HG03571 (cell line): ENCODE data around the gene CYCS.
A peak's percentile ranks its signal among the peaks of the same experiment; 100 is the strongest.
"Not testable (repeated sequence)": the region's sequence is repeated elsewhere in the genome, so short reads cannot be mapped to it uniquely, and the experiment has no call there.

Experiments used
- ATAC-seq: cut with Tn5 transposase; IDR thresholded peaks from one replicate; pipeline ENCODE4 v1.9.1; 2021; ENCODE audit not compliant: unreplicated experiment

Gene CYCS

GRCh38 chr7:25119102-25119501 is 6.0 kb downstream of the CYCS start:
- no peak for ATAC-seq

- ATAC-seq, result peak; percentile 32
These were observed 6.9 kb downstream of the CYCS start for GRCh38 chr7:25118048-25118753.

- peak; percentile 78 for ATAC-seq
These were observed 7.6 kb downstream of the CYCS start for GRCh38 chr7:25117226-25118047.

GRCh38 chr7:25116621-25117020 is 8.4 kb downstream of the CYCS start:
- ATAC-seq, result no peak

- not testable (repeated sequence) for ATAC-seq
These were observed 14.5 kb downstream of the CYCS start for GRCh38 chr7:25110514-25110913.

- ATAC-seq, result no peak
These were observed 15.8 kb downstream of the CYCS start for GRCh38 chr7:25109276-25109675.

GRCh38 chr7:25105911-25106310 is 19.1 kb downstream of the CYCS start:
- ATAC-seq, result no peak

GRCh38 chr7:25103773-25104172 is 21.3 kb downstream of the CYCS start:
- no peak for ATAC-seq

- ATAC-seq, result no peak
These were observed 23.2 kb downstream of the CYCS start for GRCh38 chr7:25101817-25102216.

- peak; percentile 83 for ATAC-seq
These were observed 26.7 kb downstream of the CYCS start for GRCh38 chr7:25098096-25099046.

- ATAC-seq, result no peak
These were observed 29.3 kb downstream of the CYCS start for GRCh38 chr7:25095516-25096345.

GRCh38 chr7:25093268-25093826 is 31.7 kb downstream of the CYCS start:
- ATAC-seq, result peak; percentile 65

GRCh38 chr7:25091779-25092178 is 33.3 kb downstream of the CYCS start:
- no peak for ATAC-seq

- ATAC-seq, result no peak
These were observed 33.9 kb downstream of the CYCS start for GRCh38 chr7:25091176-25091575.

GRCh38 chr7:25090374-25090773 is 34.7 kb downstream of the CYCS start:
- no peak for ATAC-seq

GRCh38 chr7:25087855-25088254 is 37.2 kb downstream of the CYCS start:
- peak; percentile 89 for ATAC-seq

GRCh38 chr7:25084821-25085220 is 40.2 kb downstream of the CYCS start:
- ATAC-seq, result no peak

GRCh38 chr7:25083201-25083600 is 41.9 kb downstream of the CYCS start:
- no peak for ATAC-seq

GRCh38 chr7:25082041-25082440 is 43.0 kb downstream of the CYCS start:
- ATAC-seq, result not testable (repeated sequence)

GRCh38 chr7:25077096-25077495 is 48.0 kb downstream of the CYCS start:
- no peak for ATAC-seq
